Mesenchymal stem cell (in vitro differentiated cells and primary cell): ENCODE results near the gene WFDC6.

Source experiments
- DNase-seq: peaks from one replicate; pipeline ENCODE4 v3.0.0-alpha.2; 2013
- H2AFZ ChIP-seq: one replicate; pipeline ENCODE4 v1.6.1; 2013; ENCODE audit warnings: low read depth, mild to moderate bottlenecking, control low read depth, inconsistent platforms, low read length, moderate library complexity
- H2AK5ac ChIP-seq: 2 replicates; pipeline ENCODE4 v1.6.1; 2013; ENCODE audit warnings: low read length, moderate library complexity, mild to moderate bottlenecking, inconsistent platforms; ENCODE audit not compliant: severe bottlenecking
- H2BK120ac ChIP-seq: one replicate; pipeline ENCODE4 v1.6.1; 2013; ENCODE audit warnings: low read depth, mild to moderate bottlenecking, inconsistent platforms, low read length, moderate library complexity
- H2BK12ac ChIP-seq, 2 experiments: one replicate each; pipeline ENCODE4 v1.6.1; 2013; ENCODE audit warnings: inconsistent platforms in 2 of 2, low read length in 2 of 2, mild to moderate bottlenecking in 2 of 2, moderate library complexity in 2 of 2, control low read depth in 1 of 2
- H2BK15ac ChIP-seq: one replicate; pipeline ENCODE4 v1.6.1; 2013; ENCODE audit warnings: mild to moderate bottlenecking, low read depth, inconsistent platforms; ENCODE audit not compliant: poor library complexity, severe bottlenecking
- H2BK5ac ChIP-seq: 2 replicates; pipeline ENCODE4 v1.6.1; 2013; ENCODE audit warnings: low read depth, mild to moderate bottlenecking, low read length, control low read depth, inconsistent platforms; ENCODE audit not compliant: poor library complexity, severe bottlenecking
- H3K14ac ChIP-seq, 2 experiments: one replicate each; pipeline ENCODE4 v1.6.1; 2013; ENCODE audit warnings: inconsistent platforms in 2 of 2, low read length in 2 of 2, control low read depth in 1 of 2, mild to moderate bottlenecking in 1 of 2, moderate library complexity in 1 of 2
- H3K18ac ChIP-seq, 2 experiments: one replicate each; pipeline ENCODE4 v1.6.1; 2013; ENCODE audit warnings: inconsistent platforms in 2 of 2, low read length in 2 of 2, control low read depth in 1 of 2, low read depth in 1 of 2, mild to moderate bottlenecking in 1 of 2
- H3K23ac ChIP-seq, 2 experiments: one replicate each; pipeline ENCODE4 v1.6.1; 2013; ENCODE audit warnings: inconsistent platforms in 2 of 2, low read length in 2 of 2, mild to moderate bottlenecking in 2 of 2, moderate library complexity in 2 of 2, control low read depth in 1 of 2
- H3K27ac ChIP-seq: 2 replicates; pipeline ENCODE4 v1.5.1; 2013; ENCODE audit warnings: mild to moderate bottlenecking, moderate library complexity, low read length, control low read depth, inconsistent platforms; ENCODE audit not compliant: poor library complexity, severe bottlenecking
- H3K27me3 ChIP-seq, 2 experiments: 2 replicates each; pipeline versions ENCODE4 v1.6.1 to v1.7.0; 2013; ENCODE audit warnings: low read length in 2 of 2, mild to moderate bottlenecking in 2 of 2, moderate library complexity in 2 of 2, control low read depth in 1 of 2, inconsistent platforms in 1 of 2; ENCODE audit not compliant: control insufficient read depth in 1 of 2, insufficient read depth in 1 of 2
- H3K36me3 ChIP-seq, 2 experiments: 2 replicates each; pipeline versions ENCODE4 v1.6.1 to v1.7.0; 2013; ENCODE audit warnings: low read length in 2 of 2, control low read depth in 1 of 2, inconsistent platforms in 1 of 2, low read depth in 1 of 2, mild to moderate bottlenecking in 1 of 2; ENCODE audit not compliant: insufficient read depth in 2 of 2, control insufficient read depth in 1 of 2
- H3K4ac ChIP-seq, 2 experiments: one replicate each; pipeline ENCODE4 v1.6.1; 2013; ENCODE audit warnings: inconsistent platforms in 2 of 2, low read length in 2 of 2, mild to moderate bottlenecking in 2 of 2, moderate library complexity in 2 of 2, control low read depth in 1 of 2, low read depth in 1 of 2
- H3K4me1 ChIP-seq: 2 replicates; pipeline ENCODE4 v1.6.1; 2013; ENCODE audit warnings: low read depth, low read length, control low read depth; ENCODE audit not compliant: control insufficient read depth, insufficient read depth
- H3K4me2 ChIP-seq: 2 replicates; pipeline ENCODE4 v1.6.1; 2013; ENCODE audit warnings: low read length, mild to moderate bottlenecking, inconsistent platforms; ENCODE audit not compliant: poor library complexity, severe bottlenecking
- H3K4me3 ChIP-seq, 2 experiments: 2 replicates each; pipeline versions ENCODE4 v1.5.1 to v1.7.0; 2013; ENCODE audit warnings: low read length in 2 of 2, mild to moderate bottlenecking in 2 of 2, control low read depth in 1 of 2, low read depth in 1 of 2; ENCODE audit not compliant: insufficient read depth in 1 of 2
- H3K79me1 ChIP-seq: replicated peaks from 2 replicates; pipeline ENCODE4 v1.6.1; 2013; ENCODE audit warnings: mild to moderate bottlenecking, control low read depth, low read length, inconsistent platforms; ENCODE audit not compliant: poor library complexity, severe bottlenecking
- H3K9ac ChIP-seq: 2 replicates; pipeline ENCODE4 v1.7.0; 2013; ENCODE audit warnings: mild to moderate bottlenecking, low read length, moderate library complexity
- H3K9me3 ChIP-seq: 2 replicates; pipeline ENCODE4 v1.7.0; 2013; ENCODE audit warnings: mild to moderate bottlenecking, low read length; ENCODE audit not compliant: control insufficient read depth
- H4K8ac ChIP-seq: one replicate; pipeline ENCODE4 v1.6.1; 2013; ENCODE audit warnings: inconsistent platforms, mild to moderate bottlenecking, low read length, moderate library complexity
- H4K91ac ChIP-seq: one replicate; pipeline ENCODE4 v1.6.1; 2013; ENCODE audit warnings: mild to moderate bottlenecking, low read length, inconsistent platforms
- WGBS: methylation state at CpG from one replicate; pipeline ENCODE4 v1.1.7; 2013; ENCODE audit warnings: mixed read lengths; 5-methylcytosine and 5-hydroxymethylcytosine counted together

WFDC6 gene

DNA sequence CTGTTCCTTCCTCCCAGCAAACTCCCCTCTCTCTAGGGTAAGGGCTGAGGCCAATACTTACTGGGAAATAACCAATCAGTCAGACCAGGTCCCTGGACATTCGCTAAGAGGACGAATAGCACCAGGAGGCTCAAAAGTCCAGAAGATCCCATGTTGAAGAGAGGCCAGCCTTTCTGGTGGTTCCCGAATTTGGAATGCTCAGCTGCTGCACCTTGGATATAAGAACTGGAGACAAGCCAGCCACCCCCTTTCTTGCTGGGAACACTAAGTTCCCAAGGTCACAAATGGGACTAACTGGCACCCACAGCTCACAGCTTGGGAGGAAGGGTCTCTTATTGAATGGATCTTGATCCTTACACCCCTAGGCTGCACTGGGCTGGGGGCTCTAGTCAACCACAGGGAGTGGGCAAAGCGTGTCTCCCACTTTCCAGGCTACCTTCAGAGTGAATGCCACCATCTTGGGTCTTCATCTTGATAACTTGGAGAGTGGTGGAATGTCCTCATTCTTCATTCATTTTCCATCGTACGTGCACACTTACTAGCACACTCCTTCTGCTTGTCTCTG, 8.0 kb upstream of the WFDC6 start, which contains the start of gene EPPIN:
EPPIN (minus strand) TSS at position 196 of the 565 bp plus-strand sequence; CDS start at position 152, 44 bp downstream.
- H4K8ac ChIP-seq, result no peak within 1 kb of the TSS
- no peak within 1 kb of the TSS for H2AK5ac ChIP-seq
- H2BK15ac ChIP-seq, result no peak within 1 kb of the TSS
- no peak within 1 kb of the TSS for H4K91ac ChIP-seq
- no peak within 1 kb of the TSS for H3K23ac ChIP-seq
- H3K9me3 ChIP-seq, result no peaks in the 10 kb centered on the region
- H3K27me3 ChIP-seq, result peaks cover 19 to 28% of the 10 kb centered on the region in 2 experiments
- no peak within 1 kb of the TSS for H2BK12ac ChIP-seq
- peak within 1 kb of the TSS; percentile 16 for H3K9ac ChIP-seq
- no peak within 1 kb of the TSS for H3K14ac ChIP-seq
- no peak within 1 kb of the TSS for H3K4me3 ChIP-seq
- no peaks in the 10 kb centered on the region for H3K79me1 ChIP-seq
- no peak within 1 kb of the TSS for H3K4ac ChIP-seq
- no peak within 1 kb of the TSS for H3K4me2 ChIP-seq
- 81% methylated on average over 6 of the region's 6 CpGs for WGBS
- no peaks in the 10 kb centered on the region for H3K36me3 ChIP-seq
- DNase-seq, result no peak
- no peak within 1 kb of the TSS for H3K18ac ChIP-seq
- H3K4me1 ChIP-seq, result no peaks in the 10 kb centered on the region
- H2BK120ac ChIP-seq, result no peak within 1 kb of the TSS
- no peak within 1 kb of the TSS for H2AFZ ChIP-seq
- no peak within 1 kb of the TSS for H3K27ac ChIP-seq
- H2BK5ac ChIP-seq, result no peak within 1 kb of the TSS

DNA sequence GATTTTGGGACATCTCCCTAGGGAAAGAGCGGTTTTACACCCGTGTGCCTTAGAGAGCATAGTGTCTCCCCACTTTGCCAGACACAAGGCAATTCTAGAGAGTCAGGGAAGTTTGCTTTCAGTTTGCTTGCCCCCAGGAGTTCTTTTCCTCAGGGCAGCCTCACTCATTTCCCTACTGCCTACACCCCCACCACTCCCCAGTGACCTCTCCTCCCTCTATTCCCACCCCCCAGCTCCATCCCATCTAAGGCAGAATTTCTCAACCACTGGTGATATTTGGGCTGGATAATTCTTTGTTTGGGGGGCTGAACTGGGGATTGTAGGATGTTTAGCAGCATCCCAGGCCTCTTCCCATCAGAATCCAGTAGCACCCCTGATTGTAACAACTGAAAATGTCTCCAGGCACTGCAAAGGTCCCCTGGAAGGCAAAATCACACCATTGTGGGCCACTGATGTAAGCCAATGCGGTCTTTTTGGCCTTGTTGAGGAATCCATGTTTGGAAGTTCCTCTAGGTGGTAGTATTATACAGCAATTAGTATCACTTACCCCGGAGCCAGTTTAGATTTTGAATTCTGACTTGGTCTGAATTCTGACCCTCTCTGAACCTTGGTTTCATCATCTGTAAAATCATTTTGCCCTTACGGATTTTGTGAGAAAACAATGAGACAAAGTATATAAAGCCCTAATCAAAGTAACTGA, 6.6 kb upstream of the WFDC6 start:
- no peak overlapping the region for H3K27ac ChIP-seq
- H3K18ac ChIP-seq, result no peak overlapping the region
- no peak overlapping the region for H2BK5ac ChIP-seq
- H2BK12ac ChIP-seq, result no peak overlapping the region
- H3K9ac ChIP-seq, result peak overlapping the region; percentile 16
- peaks cover 19 to 41% of the 10 kb centered on the region in 2 experiments for H3K27me3 ChIP-seq
- WGBS, result 17% methylated on average over 3 of the region's 5 CpGs
- H2BK120ac ChIP-seq, result no peak overlapping the region
- no peak overlapping the region for H2AK5ac ChIP-seq
- no peak overlapping the region for H4K91ac ChIP-seq
- H2BK15ac ChIP-seq, result no peak overlapping the region
- H3K9me3 ChIP-seq, result no peaks in the 10 kb centered on the region
- H3K23ac ChIP-seq, result no peak overlapping the region
- H3K4me1 ChIP-seq, result no peaks in the 10 kb centered on the region
- no peak overlapping the region for H3K4me3 ChIP-seq
- no peak overlapping the region for H3K4me2 ChIP-seq
- no peak overlapping the region for H4K8ac ChIP-seq
- no peaks in the 10 kb centered on the region for H3K79me1 ChIP-seq
- H2AFZ ChIP-seq, result no peak overlapping the region
- no peak overlapping the region for H3K4ac ChIP-seq
- peak; percentile 23 for DNase-seq
- no peak overlapping the region for H3K14ac ChIP-seq
- no peaks in the 10 kb centered on the region for H3K36me3 ChIP-seq

DNA sequence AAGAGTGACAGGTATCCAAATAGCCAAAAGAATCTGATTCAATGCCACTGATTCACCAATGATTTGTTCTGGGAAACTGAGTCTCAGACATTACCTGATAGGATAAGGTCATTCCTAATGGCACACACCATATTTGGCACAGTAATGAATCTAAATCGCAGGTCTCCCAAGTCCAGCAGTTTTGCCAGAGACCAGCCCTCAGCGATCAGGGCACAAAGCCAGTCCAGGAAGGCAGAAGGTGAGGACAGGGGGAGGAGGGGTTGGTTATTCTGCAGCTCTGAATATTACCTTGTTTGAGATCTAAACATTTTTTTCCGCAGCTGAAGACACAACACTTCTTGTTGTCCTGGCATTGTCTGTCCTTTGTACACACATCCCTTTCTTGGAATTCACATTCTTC, 6.1 kb upstream of the WFDC6 start:
- DNase-seq, result no peak
- Histone ChIP-seq H2BK15ac (no peak overlapping the region), H3K4me1 (no peaks in the 10 kb centered on the region), H2BK12ac (no peak overlapping the region), H2BK5ac (no peak overlapping the region), H3K27me3 (peaks cover 19 to 46% of the 10 kb centered on the region in 2 experiments), H3K4ac (no peak overlapping the region), H2BK120ac (no peak overlapping the region), H3K36me3 (no peaks in the 10 kb centered on the region), H3K9me3 (no peaks in the 10 kb centered on the region), H3K4me2 (no peak overlapping the region), H3K4me3 (no peak overlapping the region), H2AFZ (no peak overlapping the region), H3K23ac (no peak overlapping the region), H3K79me1 (no peaks in the 10 kb centered on the region), H3K27ac (no peak overlapping the region), H4K91ac (no peak overlapping the region), H4K8ac (no peak overlapping the region), H3K9ac (no peak overlapping the region), H2AK5ac (no peak overlapping the region), H3K18ac (no peak overlapping the region), H3K14ac (no peak overlapping the region)
- WGBS, result 85% methylated on average over 3 of the region's 3 CpGs

DNA sequence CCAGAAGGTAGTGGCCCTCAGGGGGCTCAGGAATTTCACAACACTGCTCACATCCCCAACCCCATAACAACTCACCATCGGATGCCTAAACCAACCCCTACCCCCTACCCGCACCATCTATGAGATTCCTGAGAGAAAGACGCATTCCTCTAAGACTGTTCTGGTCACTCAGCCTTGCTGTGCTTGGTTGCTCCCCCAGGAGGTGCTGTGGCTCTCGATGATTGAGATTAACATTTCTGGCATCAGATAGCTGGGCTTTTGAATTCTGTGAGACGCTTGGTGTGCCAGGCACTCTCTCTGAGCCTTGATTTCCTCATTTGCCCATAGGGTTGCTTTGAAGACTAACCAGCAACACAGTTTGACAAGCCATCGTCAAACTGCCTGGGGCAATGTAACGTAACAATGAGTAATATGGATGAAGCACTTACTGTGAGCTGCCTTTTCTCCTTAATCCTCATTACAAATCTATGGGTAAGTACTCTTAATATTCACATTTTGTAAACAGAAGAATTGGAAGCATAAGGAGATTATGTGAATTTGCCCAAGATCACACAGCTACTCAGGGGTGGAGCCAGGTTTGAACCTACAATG, 978 bp downstream of the WFDC6 start:
- H2AFZ ChIP-seq, result no peak overlapping the region
- no peak overlapping the region for H3K4me3 ChIP-seq
- no peak overlapping the region for H2AK5ac ChIP-seq

More for the DNA sequence above, 978 bp downstream of the WFDC6 start:
- Histone ChIP-seq H3K79me1 (no peaks in the 10 kb centered on the region), H3K14ac (no peak overlapping the region), H3K4me1 (no peaks in the 10 kb centered on the region), H3K4me2 (no peak overlapping the region), H3K27ac (no peak overlapping the region), H4K91ac (no peak overlapping the region), H3K27me3 (peaks cover 0 to 89% of the 10 kb centered on the region in 2 experiments), H3K9ac (no peak overlapping the region), H4K8ac (no peak overlapping the region), H2BK12ac (no peak overlapping the region), H3K18ac (no peak overlapping the region), H2BK5ac (no peak overlapping the region), H3K4ac (no peak overlapping the region), H3K36me3 (no peaks in the 10 kb centered on the region), H2BK120ac (no peak overlapping the region), H3K9me3 (no peaks in the 10 kb centered on the region), H2BK15ac (no peak overlapping the region), H3K23ac (no peak overlapping the region)
- no peak for DNase-seq
- WGBS, result 82% methylated on average over 7 of the region's 7 CpGs
